HG03520 (cell line): ENCODE results near the gene ANAPC16.
"Not testable (repeated sequence)": the region's sequence is repeated elsewhere in the genome, so short reads cannot be mapped to it uniquely, and the experiment has no call there.

Source experiments
- ATAC-seq: cut with Tn5 transposase; IDR thresholded peaks from one replicate; pipeline ENCODE4 v1.9.1; 2021; ENCODE audit warnings: mild to moderate bottlenecking, moderate library complexity; ENCODE audit not compliant: unreplicated experiment

The ANAPC16 gene

DNA sequence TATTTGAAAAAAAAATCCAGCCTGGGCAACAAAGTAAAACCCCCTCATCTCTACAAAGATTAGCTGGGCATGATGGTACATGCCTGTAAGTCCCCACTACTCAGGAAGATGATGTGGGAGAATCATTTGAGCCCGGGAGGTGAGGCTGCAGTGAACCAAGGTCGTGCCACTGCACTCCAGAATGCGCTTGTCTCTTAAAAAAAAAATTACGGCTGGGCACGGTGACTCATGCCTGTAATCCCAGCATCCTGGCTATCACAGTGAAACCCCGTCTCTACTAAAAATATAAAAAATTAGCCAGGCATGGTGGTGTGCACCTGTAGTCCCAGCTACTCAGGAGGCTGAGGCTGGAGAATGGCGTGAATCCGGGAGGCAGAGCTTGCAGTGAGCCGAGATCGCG, 4.4 kb upstream of the ANAPC16 start:
- ATAC-seq, result not testable (repeated sequence)

DNA sequence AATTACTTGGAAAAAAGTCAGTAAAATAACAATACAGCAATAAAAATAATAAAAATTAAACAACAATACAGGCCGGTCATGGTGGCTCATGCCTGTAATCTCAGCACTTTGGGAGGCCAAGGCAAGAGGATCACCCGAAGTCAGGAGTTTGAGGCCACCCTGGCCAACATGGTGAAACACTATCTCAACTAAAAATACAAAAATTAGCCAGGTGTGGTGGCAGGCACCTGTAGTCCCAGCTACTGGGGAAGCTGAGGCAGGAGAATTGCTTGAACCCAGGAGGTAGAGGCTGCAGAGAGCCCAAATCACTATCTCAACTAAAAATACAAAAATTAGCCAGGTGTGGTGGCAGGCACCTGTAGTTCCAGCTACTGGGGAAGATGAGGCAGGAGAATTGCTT, 4.0 kb upstream of the ANAPC16 start:
- ATAC-seq, result not testable (repeated sequence)

DNA sequence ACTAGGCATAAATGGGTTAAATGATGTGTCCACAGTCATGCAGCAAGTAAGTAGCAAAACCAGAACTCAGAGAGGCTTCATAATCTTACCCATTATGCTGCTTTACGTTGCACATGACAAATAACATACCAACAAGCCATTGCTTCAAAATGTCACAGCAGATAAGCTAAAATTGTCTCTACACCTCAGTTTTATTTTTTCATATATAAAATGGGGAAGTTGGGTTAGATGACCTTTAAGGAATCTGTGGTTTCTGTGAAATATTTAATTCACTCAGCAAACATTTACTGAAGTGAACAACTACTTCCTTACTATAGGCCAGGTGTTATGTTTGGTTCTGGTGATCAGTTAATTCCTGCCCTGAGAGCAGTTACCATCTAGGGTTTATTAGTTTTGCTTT, 2.5 kb downstream of the ANAPC16 start:
- ATAC-seq, result no peak

DNA sequence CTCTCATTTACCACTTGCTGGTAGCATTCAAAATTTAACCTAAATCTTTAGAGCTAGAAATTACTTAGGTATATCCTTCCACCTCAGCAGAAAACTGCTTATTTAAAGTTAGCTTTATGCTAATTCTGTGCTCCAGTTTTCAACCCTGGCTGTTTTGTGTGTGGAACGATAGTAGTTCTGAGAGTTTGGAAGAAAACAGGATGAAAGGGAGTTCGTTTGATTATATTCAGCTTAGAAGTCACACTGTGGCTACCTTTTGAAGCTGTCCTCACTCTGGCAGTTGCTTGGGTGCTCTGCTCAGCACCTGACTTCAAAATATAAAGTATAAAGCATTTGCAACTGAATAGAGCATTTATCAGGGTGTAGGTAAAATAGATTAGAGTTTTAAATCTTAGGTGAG, 2.9 kb downstream of the ANAPC16 start:
- ATAC-seq, result no peak

DNA sequence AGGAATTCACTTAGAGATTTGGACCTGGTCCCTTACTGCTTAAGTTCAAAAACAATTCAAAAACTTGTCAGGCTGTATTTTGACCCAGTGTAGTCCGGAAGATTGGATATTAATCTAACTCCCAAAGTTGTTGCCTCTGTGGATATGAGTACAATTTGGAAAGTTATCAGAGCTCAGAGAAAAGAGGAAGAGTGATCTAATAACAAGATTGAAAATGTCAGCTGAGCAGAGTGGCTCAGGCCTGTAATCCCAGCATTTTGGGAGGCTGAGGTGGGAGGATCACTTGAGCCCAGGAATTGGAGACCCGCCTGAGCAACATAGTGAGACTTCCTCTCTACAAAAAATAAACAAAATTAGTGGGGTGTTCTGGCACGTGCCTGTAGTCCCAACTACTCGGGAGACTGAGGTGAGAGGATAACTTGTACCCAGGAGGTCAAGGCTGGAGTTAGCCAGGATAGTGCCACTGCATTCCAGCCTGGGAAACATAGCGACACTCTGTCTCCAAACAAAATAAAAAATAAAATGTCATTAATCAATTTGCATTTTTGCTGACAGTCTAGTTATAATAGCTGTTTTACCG, 3.5 kb downstream of the ANAPC16 start:
- ATAC-seq, result no peak

DNA sequence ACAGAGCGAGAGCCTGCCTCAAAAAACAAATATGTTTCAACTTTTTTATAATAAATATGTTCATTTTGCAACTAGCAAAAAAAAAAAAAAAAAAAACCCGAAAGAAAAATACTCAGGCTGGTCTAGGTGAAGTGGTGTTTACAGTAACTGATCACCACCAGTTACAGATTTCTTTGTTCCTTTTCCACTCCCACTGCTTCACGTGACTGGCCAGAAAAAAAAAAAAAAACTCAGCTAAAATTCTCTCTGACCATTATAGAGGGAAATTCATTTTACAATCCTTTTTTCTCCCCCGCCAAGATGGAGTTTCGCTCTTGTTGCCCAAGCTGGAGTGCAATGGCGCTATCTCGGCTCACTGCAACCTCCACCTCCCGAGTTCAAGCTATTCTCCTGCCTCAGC, 4.8 kb downstream of the ANAPC16 start:
- ATAC-seq, result no peak

DNA sequence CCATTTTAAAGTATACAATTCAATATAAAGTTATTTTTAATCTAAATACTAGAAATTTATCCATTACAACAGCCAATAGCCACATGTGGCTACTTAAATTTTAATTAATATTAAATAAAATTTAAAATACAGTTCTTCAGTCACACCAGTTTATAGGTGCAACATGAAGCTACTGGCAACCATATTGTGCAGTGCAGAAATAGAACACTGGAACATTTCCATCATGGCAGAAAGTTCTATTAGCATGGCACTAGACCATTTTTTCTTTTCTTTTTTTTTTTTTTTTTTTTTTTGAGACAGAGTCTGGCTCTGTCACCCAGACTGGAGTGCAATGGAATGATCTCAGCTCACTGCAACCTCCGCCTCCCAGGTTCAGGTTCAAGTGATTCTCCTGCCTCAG, 5.5 kb downstream of the ANAPC16 start:
- ATAC-seq, result no peak

DNA sequence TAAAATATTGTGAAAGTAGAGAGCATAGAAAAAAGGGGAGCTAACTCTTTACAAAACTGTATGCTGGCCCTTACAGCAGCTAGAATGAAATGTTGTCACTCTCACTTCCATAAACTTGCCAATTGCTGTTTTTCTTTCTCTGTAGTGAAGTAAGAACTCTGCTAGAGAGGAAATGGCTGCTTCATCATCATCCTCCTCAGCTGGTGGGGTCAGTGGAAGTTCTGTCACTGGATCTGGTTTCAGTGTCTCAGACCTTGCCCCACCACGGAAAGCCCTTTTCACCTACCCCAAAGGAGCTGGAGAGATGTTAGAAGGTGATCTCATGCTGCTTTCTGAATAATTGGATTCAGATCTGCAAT, 7.9 kb downstream of the ANAPC16 start:
- no peak for ATAC-seq

DNA sequence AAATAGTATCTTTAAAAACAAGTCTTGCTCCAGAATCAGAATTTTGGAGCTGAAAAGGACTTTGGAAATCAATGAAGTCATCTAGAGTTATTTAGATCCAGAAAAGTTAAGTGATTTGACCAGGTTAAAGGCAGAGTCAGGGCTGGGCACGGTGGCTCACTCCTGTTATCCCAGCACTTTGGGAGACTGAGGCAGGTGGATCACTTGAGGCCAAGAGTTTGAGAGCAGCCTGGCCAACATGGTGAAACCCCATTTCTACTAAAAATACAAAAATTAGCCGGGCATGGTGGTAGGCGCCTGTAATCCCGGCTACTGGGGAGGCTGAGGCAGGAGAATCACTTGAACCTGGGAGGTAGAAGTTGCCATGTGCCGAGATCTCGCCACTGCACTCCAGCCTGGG, 8.4 kb downstream of the ANAPC16 start:
- ATAC-seq, result not testable (repeated sequence)

DNA sequence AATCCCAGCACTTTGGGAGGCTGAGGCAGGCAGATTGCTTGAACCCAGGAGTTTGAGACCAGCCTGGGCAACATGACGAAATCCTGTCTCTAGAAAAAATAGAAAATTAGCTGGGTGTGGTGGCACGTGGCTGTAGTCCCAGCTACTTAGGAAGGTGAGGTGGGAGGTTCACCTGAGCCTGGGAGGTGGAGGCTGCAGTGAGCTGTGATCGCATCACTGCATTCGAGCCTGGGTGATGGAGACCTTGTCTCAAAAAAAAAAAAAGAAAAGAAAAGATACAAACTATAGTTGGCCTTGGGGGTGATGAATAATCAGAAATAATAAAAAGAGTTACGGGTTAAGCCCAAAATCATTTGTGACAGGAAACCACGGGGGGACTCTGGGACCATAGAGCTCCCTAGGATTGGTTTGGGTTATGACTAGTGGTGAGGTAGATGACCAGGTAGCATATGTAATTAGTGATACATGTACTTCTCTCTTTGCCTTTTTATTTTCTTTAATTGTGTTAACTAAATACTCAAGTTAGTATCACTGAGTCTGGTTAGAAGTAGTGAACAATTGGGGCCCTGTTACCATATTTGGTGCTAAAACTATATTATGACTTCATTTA, 10.7 kb downstream of the ANAPC16 start:
- no peak for ATAC-seq

DNA sequence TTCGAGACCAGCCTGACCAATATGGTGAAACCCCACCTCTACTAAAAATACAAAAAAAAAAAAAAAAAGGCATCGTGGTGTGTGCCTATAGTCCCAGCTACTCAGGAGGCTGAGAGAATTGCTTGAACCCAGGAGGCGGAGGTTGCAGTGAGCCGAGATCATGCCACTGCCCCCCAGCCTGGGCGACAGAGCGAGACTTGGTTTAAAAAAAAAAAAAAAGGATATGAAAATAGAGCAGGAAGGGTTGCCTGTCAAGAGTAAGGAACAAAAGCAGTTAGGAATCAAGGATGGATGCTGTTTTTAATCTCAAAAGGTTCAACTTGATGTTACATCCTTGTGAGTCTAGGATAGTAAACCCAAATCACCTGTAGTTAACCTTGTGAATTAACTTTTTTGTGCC, 12.0 kb downstream of the ANAPC16 start:
- ATAC-seq, result no peak

DNA sequence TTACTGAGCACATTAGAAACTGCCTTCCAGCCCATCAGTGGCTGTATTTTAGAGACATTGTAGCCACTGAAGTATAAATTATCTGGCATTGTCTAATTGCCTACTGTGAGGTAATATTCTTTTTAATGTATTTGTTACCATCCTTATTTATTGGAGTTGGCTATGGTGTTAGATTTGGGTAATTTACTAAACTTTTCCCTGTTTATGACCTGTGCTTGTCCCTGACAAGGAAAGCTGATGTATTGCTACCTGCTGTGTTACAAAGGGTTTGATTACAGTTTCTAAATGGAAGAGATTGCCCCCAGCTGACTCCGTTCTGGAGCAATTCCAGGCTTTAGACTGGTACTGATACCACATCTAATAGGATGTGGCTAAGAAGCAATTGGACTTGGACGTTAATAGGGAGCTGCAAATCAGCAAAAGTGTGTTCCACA, 12.5 kb downstream of the ANAPC16 start:
- ATAC-seq, result no peak

DNA sequence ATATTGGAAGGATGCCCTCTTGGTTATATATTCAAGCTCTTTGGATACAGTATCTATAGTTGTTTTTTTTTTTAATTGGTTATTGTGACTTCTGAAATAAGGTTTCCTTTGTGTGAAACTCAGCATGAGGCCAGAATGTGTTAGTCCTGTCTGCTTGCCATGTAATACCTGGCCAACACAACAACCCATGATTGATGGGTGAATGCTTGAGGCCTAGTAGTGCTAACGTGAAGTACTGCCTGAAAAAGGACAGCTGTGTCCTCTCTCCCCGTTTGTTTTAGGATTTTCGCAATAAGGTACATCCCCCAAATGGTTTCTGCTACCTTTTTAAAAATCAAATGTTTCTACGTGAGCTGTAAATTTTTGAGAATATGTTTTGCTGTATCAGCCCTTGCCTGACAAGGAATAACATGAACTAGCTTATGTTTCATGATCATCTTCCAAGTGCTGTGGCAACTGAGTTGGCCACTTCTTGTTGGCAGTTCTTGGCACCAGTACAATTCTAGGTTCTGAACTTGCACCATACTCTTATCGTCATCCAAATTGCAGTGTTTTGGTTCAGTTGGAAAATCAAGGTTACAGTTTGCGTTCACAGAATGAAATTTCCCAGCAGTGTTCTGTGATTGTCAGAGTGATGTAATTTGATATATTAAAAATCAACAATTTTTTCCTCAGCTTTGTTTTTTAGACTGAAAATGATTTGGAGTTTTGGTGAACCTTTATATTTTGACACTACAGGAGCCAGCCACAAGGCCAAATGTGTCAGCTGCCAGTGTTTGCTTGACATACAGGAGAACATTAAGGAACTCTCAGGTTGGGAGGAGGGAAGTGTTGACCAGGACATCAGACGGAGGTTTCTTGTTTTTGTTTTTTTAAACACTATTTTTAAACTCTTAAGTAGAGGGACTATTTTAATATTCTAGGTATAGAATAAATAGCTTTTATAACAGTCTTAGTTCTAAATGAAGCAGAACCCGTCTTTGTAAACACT, 13.7 kb downstream of the ANAPC16 start:
- ATAC-seq, result no peak

DNA sequence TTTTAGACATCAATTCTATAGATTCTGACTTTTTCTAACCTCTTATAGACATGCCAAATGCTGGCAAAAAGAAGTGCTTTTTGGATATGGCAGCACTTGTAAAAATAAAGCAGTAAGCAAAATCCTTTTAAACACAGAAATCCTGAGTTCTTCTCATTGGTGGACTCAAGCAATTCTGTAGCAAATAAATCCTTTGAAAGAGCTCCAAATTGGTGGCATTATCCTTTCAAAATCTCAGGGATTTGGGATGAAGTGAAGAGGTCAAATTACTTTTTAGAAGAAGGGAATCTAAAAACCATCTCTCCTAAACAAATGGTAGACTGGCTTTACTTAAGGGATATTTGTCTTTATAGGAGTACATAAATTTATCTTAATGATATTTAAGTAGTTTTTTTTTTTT, 17.8 kb downstream of the ANAPC16 start:
- no peak for ATAC-seq

DNA sequence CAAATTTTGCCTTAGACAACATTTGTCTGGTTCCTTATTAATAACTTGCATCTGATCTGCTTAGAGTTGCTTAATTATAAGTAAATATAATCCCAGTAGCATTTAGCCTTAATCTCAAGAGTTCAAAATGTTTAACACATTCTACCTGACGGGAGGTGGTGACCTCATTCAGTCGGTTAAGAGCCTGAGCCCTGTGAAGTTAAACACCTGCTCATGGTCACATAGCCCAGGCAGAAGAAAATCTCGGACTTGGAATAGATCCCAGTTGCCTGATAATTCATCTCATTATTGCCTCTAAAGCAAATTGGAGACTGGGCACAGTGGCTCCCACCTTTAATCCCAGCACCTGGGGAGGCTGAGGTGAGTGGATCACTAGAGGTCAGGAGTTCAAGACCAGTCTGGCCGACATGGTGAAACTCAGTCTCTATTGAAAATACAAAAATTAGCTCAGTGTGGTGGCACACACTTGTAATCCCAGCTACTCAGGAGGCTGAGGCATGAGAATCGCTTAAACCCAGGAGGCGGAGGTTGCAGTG, 18.8 kb downstream of the ANAPC16 start:
- no peak for ATAC-seq

DNA sequence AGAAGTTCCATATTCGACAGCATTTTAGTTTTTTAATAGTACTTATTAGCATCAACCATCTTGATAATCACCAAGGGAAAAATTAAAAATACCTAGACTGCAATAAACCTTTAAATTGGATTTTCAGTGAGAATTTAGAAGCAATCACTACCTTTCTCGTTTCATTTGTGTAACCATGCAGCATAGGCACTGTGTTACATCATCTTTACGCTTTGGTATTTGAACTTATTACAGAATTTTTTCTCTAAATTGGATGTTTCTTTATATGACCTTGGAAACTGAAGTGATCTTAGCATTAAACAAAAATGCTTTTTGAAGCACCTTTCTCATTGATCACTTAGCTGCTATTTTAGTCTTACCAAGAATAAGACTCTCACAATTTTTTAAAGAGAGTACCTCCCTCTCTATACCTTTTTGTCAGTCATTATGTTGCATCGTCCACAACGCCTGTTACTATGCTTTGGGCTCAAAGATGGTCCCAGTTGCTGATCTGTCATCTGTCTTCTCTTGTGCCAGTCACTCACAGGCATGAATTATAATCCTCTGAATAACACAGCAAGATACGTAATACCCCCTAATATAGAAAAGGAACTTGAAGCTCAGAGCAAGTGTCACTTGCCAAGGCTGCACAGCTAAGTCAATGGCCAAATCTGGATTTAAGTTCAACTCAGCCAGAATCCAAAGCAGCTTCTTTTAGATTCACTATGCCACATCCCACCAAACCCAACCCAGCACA, 19.9 kb downstream of the ANAPC16 start:
- no peak for ATAC-seq

DNA sequence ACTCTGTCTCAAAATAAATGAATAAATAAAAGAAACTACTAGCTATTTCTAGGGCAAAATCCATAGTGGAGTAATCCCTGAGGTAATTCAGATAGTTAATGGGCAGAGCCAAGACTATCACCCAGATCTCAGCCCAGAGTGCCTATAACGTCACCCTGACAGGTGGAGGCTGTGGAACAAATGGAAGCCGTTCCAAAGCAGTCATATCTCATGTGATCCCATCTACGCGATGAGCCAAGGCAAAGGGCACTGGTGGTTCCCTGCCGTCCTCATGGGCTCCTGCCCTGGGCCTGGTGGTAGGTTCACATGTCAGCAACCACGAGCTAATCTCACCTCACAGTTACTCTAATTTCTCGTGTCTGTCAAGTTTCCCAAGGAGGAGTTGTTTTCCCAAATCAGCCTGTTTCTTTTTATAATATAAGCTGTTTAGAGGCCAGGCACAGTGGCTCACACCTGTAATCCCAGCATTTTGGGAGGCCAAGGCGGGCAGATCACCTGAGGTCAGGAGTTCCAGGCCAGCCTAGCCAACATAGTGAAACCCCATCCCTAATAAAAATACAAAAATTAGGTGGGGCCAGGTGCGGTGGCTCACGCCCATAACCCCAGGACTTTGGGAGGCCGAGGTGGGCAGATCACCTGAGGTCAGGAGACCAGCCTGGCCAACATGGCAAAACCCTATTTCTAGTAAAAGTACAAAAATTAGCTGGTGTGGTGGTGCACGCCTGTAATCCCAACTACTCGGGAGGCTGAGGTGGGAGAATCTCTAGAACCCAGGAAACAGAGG, 22.8 kb downstream of the ANAPC16 start:
- ATAC-seq, result no peak

DNA sequence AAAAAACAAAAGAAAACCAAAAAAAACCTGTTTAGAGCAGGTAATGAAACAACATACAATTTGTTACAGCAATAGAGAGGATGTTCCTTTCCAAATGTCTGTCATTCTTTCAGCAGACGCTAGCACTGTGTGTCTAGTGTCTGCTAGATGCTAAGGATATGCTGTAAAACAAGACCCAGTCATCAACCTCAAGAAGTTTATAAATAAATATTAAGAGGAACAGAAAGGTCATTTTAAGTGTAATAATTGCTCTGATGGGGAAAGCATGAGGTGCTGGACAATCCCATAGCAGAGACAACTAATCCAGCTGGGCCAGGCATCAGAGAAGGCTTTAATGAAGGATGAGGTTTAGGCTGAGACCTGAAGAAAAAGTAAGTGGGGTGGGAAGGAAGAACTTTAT, 23.6 kb downstream of the ANAPC16 start:
- no peak for ATAC-seq

DNA sequence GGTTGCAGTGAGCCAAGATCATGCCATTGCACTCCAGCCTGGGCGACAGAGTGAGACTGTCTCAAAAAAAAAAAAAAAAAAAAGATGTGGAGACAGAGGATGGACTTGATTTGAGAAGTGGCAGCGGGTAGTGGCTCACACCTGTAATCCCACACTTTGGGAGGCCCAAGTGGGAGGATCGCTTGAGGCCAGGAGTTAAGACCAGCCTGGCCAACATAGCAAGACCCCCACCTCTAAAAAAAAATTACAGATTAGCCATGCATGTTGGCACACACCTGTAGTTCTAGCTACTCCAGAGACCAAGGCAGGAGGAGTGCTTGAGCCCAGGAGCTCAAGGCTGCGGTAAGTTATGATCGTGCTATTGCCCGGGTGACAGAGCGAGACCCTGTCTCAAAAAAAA, 24.6 kb downstream of the ANAPC16 start:
- ATAC-seq, result no peak

DNA sequence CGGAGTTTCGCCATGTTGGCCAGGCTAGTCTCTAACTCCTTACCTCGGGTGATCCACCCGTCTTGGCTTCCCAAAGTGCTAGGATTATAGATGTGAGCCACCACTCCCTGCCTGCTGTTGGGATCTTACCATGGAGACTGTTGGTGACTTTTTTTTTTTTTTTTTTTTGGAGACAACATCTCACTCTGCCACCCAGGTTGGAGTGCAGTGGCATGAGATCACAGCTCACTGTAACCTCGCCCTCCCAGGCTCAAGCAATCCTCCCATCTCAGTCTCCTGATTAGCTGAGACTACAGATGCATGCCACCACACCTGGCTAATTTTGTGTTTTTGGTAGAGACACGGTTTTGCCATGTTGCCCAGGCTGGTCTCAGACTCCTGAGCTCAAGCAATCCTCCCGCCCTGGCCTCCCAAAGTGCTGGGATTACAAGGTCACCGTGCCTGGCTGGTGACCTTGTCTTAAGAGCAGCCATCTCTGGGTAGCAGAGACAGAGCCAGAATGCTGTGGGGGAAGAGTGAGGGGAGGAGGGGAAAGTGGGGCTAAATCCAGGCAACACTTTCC, 26.0 kb downstream of the ANAPC16 start:
- ATAC-seq, result no peak
